ENCODE results near the gene NR1D2.

DNA sequence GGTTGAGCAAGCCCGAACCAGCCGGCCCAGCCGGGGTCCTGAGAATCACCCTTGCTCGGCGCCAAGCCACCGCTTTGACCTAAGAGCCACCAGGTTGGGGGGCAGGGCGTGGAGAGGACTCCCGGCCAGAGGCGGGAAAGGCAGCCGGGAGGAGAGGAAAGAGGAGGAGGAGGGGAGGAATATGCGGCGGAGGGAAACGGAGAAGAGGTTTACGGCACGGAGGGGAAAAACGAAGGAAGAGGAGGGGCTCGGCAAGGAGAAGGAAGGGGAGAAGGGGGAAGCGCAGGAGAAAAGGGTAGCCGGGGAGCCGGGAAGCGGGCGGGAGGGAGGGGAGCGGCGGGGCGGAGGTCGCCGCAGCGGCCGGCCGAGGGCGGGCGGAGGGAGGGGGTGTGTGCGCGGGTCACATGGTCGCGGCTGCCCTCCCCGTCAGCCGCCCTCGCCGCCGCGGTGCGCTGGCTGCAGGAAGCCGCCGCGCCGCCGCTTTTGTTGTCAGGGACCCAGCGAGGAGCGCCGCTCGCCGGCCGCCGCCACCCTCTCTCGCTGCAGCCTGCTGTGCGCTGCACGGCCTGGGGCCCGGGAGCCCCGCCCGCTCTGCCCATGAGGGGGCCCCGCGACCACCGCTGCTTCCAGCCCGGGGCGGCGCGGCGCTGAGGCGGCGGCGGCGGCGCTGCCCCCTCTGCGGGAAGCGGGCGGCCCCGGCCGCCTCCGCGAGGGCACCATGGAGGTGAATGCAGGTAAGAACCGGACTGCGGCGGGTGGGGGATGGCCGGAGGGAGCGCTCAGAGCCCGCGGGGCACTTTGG, at the start of gene NR1D2:
- peak; percentile 67 to 91 for TF ChIP-seq POLR2A (IDR thresholded peaks at IDR 0.05)
- TF ChIP-seq, protein P1, sequence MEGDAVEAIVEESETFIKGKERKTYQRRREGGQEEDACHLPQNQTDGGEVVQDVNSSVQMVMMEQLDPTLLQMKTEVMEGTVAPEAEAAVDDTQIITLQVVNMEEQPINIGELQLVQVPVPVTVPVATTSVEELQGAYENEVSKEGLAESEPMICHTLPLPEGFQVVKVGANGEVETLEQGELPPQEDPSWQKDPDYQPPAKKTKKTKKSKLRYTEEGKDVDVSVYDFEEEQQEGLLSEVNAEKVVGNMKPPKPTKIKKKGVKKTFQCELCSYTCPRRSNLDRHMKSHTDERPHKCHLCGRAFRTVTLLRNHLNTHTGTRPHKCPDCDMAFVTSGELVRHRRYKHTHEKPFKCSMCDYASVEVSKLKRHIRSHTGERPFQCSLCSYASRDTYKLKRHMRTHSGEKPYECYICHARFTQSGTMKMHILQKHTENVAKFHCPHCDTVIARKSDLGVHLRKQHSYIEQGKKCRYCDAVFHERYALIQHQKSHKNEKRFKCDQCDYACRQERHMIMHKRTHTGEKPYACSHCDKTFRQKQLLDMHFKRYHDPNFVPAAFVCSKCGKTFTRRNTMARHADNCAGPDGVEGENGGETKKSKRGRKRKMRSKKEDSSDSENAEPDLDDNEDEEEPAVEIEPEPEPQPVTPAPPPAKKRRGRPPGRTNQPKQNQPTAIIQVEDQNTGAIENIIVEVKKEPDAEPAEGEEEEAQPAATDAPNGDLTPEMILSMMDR (IDR thresholded peaks at IDR 0.05): no peak

All from Peyer's patch (tissue), 4 donors.